Loucy (cell line): Measurements from ENCODE around the gene CAPN9.

Source experiments
- H2AFZ ChIP-seq: fragments of 200-600 bp; sonication (generic); 2 replicates; pipeline ENCODE4 v1.6.0; 2016; ENCODE audit warnings: antibody characterized with exemption, mild to moderate bottlenecking, low read length, moderate library complexity
- H3F3A ChIP-seq: fragments of 200-600 bp; 2 replicates; pipeline ENCODE4 v1.6.0; 2016; ENCODE audit warnings: antibody characterized with exemption, low read depth, mild to moderate bottlenecking
- H3K27me3 ChIP-seq: fragments of 200-600 bp; sonication (generic); 2 replicates; pipeline ENCODE4 v1.6.1; 2014; ENCODE audit warnings: low read length, mild to moderate bottlenecking; ENCODE audit not compliant: insufficient read depth, poor library complexity, severe bottlenecking
- H3K36me3 ChIP-seq: fragments of 200-600 bp; sonication (generic); 2 replicates; pipeline ENCODE4 v1.6.1; 2016; ENCODE audit warnings: low read length; ENCODE audit not compliant: insufficient read depth
- H3K4me1 ChIP-seq: fragments of 200-600 bp; sonication (generic); 2 replicates; pipeline ENCODE4 v1.5.1; 2014; ENCODE audit warnings: low read length, mild to moderate bottlenecking; ENCODE audit not compliant: insufficient read depth, poor library complexity, severe bottlenecking
- H3K4me2 ChIP-seq: fragments of 200-600 bp; sonication (generic); 2 replicates; pipeline ENCODE4 v1.6.0; 2014; ENCODE audit warnings: antibody characterized with exemption, low read length, low read depth, mild to moderate bottlenecking; ENCODE audit not compliant: poor library complexity, severe bottlenecking
- H3K4me3 ChIP-seq: fragments of 200-600 bp; sonication (generic); 2 replicates; pipeline ENCODE4 v1.5.1; 2014; ENCODE audit warnings: low read length, mild to moderate bottlenecking, mixed read lengths; ENCODE audit not compliant: poor library complexity, severe bottlenecking
- H3K79me2 ChIP-seq: fragments of 200-600 bp; sonication (generic); 2 replicates; pipeline ENCODE4 v1.6.1; 2014; ENCODE audit warnings: low read length; ENCODE audit not compliant: insufficient read depth
- H3K9ac ChIP-seq: fragments of 200-600 bp; sonication (generic); 2 replicates; pipeline ENCODE4 v1.6.0; 2014; ENCODE audit warnings: mild to moderate bottlenecking, low read depth, low read length, moderate library complexity; ENCODE audit not compliant: poor library complexity, severe bottlenecking
- H3K9me2 ChIP-seq: fragments of 200-600 bp; sonication (generic); replicated peaks from 2 replicates; pipeline ENCODE4 v1.6.1; 2016; ENCODE audit warnings: low read depth, low read length, mixed read lengths
- H3K9me3 ChIP-seq: fragments of 200-600 bp; sonication (generic); 2 replicates; pipeline ENCODE4 v1.6.1; 2014; ENCODE audit warnings: mild to moderate bottlenecking, antibody characterized with exemption, low read length, low read depth; ENCODE audit not compliant: insufficient read depth
- H4K20me1 ChIP-seq: fragments of 200-600 bp; sonication (generic); 2 replicates; pipeline ENCODE4 v1.6.0; 2014; ENCODE audit warnings: antibody characterized with exemption, low read length, mild to moderate bottlenecking; ENCODE audit not compliant: insufficient read depth, poor library complexity, severe bottlenecking
- CTCF ChIP-seq: fragments of 200-600 bp; sonication (generic); conservative IDR thresholded peaks from 2 replicates; pipeline ENCODE4 v1.5.1; 2014; ENCODE audit warnings: mild to moderate bottlenecking, antibody characterized with exemption, low read length
- EZH2phosphoT487 ChIP-seq: fragments of 200-600 bp; IDR thresholded peaks from 2 replicates; pipeline ENCODE4 v1.6.1; 2018; ENCODE audit warnings: antibody characterized with exemption, mild to moderate bottlenecking, moderate library complexity, borderline replicate concordance

CAPN9 gene

GRCh38 chr1:230793463-230793745 is 46.2 kb downstream of the CAPN9 start:
- H2AFZ ChIP-seq: no peak overlapping the region
- no peak overlapping the region for H3K4me2 ChIP-seq
- no peaks in the 10 kb centered on the region for H3K9me3 ChIP-seq
- H3K36me3 ChIP-seq: no peaks in the 10 kb centered on the region
- H3K79me2 ChIP-seq: no peaks in the 10 kb centered on the region
- no peaks in the 10 kb centered on the region for H3K27me3 ChIP-seq
- H3K9ac ChIP-seq: no peak overlapping the region
- TF ChIP-seq EZH2phosphoT487 (no peak), CTCF (no peak)
- no peaks in the 10 kb centered on the region for H4K20me1 ChIP-seq
- H3K4me3 ChIP-seq: no peak overlapping the region
- no peaks in the 10 kb centered on the region for H3F3A ChIP-seq
- no peaks in the 10 kb centered on the region for H3K4me1 ChIP-seq
- H3K9me2 ChIP-seq: no peaks in the 10 kb centered on the region

GRCh38 chr1:230794431-230794830 is 47.2 kb downstream of the CAPN9 start:
- H3K4me2 ChIP-seq: no peak overlapping the region
- H3K4me1 ChIP-seq: no peaks in the 10 kb centered on the region

GRCh38 chr1:230794871-230795605 is 47.9 kb downstream of the CAPN9 start:
- H2AFZ ChIP-seq: no peak overlapping the region
- H3K9me2 ChIP-seq: no peaks in the 10 kb centered on the region
- TF ChIP-seq CTCF (no peak), EZH2phosphoT487 (no peak)

More at GRCh38 chr1:230794431-230794830, 47.2 kb downstream of the CAPN9 start:
- Histone ChIP-seq H3K36me3 (no peaks in the 10 kb centered on the region), H3K27me3 (no peaks in the 10 kb centered on the region), H2AFZ (no peak overlapping the region), H3F3A (no peaks in the 10 kb centered on the region), H3K79me2 (no peaks in the 10 kb centered on the region), H4K20me1 (no peaks in the 10 kb centered on the region), H3K9me2 (no peaks in the 10 kb centered on the region), H3K9me3 (no peaks in the 10 kb centered on the region), H3K4me3 (no peak overlapping the region), H3K9ac (no peak overlapping the region)
- TF ChIP-seq EZH2phosphoT487: no peak
- no peak for TF ChIP-seq CTCF

More at GRCh38 chr1:230794871-230795605, 47.9 kb downstream of the CAPN9 start:
- Histone ChIP-seq H3F3A (no peaks in the 10 kb centered on the region), H3K4me1 (no peaks in the 10 kb centered on the region), H3K9ac (no peak overlapping the region), H3K79me2 (no peaks in the 10 kb centered on the region), H3K4me3 (no peak overlapping the region), H3K27me3 (no peaks in the 10 kb centered on the region), H4K20me1 (no peaks in the 10 kb centered on the region), H3K4me2 (no peak overlapping the region), H3K9me3 (no peaks in the 10 kb centered on the region), H3K36me3 (no peaks in the 10 kb centered on the region)
